Fibroblast of skin of abdomen (primary cell): Measurements from ENCODE around the gene LRP2BP.
"Not testable (repeated sequence)": the region's sequence is repeated elsewhere in the genome, so short reads cannot be mapped to it uniquely, and the experiment has no call there.

ENCODE experiments used
- DNase-seq: peaks from one replicate; pipeline ENCODE4 v3.0.0-alpha.2; 2013

Gene LRP2BP

GRCh38 chr4:185322803-185323202 is 72.9 kb downstream of the LRP2BP start:
- DNase-seq: no peak

- DNase-seq: no peak
Measured at GRCh38 chr4:185318679-185319078, 77.0 kb downstream of the LRP2BP start.

GRCh38 chr4:185317880-185318279 is 77.8 kb downstream of the LRP2BP start:
- no peak for DNase-seq

GRCh38 chr4:185317462-185317861 is 78.3 kb downstream of the LRP2BP start:
- not testable (repeated sequence) for DNase-seq
